AG04450 (cell line): Measurements from ENCODE around the gene PROZ. TPM values are rescaled to one million over a fixed set of nuclear protein-coding genes. Genes with fewer than 3 reads are reported as not detected.

Experiments
- CTCF ChIA-PET: fragments of 300-600, 350-600 bp; formaldehyde crosslinking; extraction: SDS; loops from one replicate; lab custom pipeline; 2022; ENCODE audit warnings: antibody characterized with exemption, inconsistent platforms; lab: Charles Lee
- POLR2A ChIA-PET: fragments of 350-600 bp; formaldehyde crosslinking; extraction: SDS; loops from one replicate; lab custom pipeline; 2021; ENCODE audit warnings: antibody characterized with exemption, inconsistent platforms; lab: Yijun Ruan, JAX
- DNase-seq: peaks from one replicate; pipeline ENCODE4 v3.0.0-alpha.2; 2011; ENCODE audit warnings: low read depth, low spot score
- H3K27ac ChIP-seq: one replicate; pipeline ENCODE4 v1.5.1; 2012; ENCODE audit warnings: low read depth, low read length, control low read depth
- H3K27me3 ChIP-seq: one replicate; pipeline ENCODE4 v1.6.0; 2012; ENCODE audit warnings: low read length; ENCODE audit not compliant: control insufficient read depth, insufficient read depth
- H3K4me3 ChIP-seq: 2 replicates; pipeline ENCODE4 v1.5.1; 2011; ENCODE audit warnings: mild to moderate bottlenecking, low read depth, low read length, control low read depth
- H3K9me3 ChIP-seq: 2 replicates; pipeline ENCODE4 v1.5.1; 2012; ENCODE audit warnings: low read length; ENCODE audit not compliant: control insufficient read depth, insufficient read depth
- polyA plus RNA-seq: library from polyadenylated mRNA; depleted of rRNA; stranded (reverse); fragments of >200 nt; gene quantifications from 2 replicates; pipeline ENCODE4 v1.2.3, GENCODE V29; 2011
- TF ChIP-seq, protein P1 (sequence below): IDR thresholded peaks from 2 replicates; pipeline ENCODE4 v1.5.1; 2011; ENCODE audit warnings: low read depth, low read length, control low read depth, inconsistent platforms

The PROZ gene
- polyA plus RNA-seq, 1 experiment, result not detected

- Histone ChIP-seq H3K27me3 (no peaks in the 10 kb centered on the region), H3K4me3 (no peak overlapping the region), H3K27ac (no peak overlapping the region), H3K9me3 (peaks cover 5% of the 10 kb centered on the region)
- TF ChIP-seq, protein P1, sequence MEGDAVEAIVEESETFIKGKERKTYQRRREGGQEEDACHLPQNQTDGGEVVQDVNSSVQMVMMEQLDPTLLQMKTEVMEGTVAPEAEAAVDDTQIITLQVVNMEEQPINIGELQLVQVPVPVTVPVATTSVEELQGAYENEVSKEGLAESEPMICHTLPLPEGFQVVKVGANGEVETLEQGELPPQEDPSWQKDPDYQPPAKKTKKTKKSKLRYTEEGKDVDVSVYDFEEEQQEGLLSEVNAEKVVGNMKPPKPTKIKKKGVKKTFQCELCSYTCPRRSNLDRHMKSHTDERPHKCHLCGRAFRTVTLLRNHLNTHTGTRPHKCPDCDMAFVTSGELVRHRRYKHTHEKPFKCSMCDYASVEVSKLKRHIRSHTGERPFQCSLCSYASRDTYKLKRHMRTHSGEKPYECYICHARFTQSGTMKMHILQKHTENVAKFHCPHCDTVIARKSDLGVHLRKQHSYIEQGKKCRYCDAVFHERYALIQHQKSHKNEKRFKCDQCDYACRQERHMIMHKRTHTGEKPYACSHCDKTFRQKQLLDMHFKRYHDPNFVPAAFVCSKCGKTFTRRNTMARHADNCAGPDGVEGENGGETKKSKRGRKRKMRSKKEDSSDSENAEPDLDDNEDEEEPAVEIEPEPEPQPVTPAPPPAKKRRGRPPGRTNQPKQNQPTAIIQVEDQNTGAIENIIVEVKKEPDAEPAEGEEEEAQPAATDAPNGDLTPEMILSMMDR, result no peak
- ChIA-PET CTCF (no interaction called here), POLR2A (no interaction called here)
- DNase-seq, result no peak
These were observed 3.2 kb upstream of the PROZ start for GRCh38 chr13:113155201-113155600.

DNA sequence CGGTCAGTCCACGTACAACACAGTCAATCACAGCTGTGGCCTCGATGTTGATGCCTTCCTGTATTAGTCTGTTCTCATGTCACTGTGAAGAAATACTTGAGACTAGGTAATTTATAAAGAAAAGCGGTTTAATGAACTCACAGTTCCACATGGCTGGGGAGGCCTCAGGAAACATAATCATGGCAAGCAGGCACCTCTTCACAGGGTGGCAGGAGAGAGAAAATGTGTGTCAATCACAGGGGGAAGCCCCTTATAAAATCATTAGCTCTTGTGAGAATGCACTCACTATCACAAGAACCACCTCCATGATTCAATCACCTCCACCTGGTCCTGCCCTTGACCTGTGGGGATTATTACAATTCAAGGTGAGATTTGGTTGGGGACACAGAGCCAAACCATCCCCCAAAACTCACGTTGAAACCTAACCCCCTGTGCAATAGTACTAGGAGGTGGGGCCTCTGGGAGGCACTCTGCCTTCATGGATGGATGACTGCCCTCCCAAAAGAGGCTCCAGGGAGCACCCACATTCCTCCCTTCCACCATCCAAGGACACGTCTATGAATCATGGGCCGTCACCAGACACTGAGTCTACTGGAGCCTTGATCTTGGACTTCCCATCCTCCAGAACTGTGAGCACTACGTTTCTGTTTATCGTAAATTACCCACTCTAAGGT, 2.3 kb upstream of the PROZ start:
- no peak overlapping the region for H3K4me3 ChIP-seq
- no peak for DNase-seq
- H3K27ac ChIP-seq, result no peak overlapping the region
- CTCF ChIA-PET, result no interaction called here
- H3K9me3 ChIP-seq, result peaks cover 5% of the 10 kb centered on the region
- POLR2A ChIA-PET, result no interaction called here
- TF ChIP-seq, protein P1, result no peak
- no peaks in the 10 kb centered on the region for H3K27me3 ChIP-seq

DNA sequence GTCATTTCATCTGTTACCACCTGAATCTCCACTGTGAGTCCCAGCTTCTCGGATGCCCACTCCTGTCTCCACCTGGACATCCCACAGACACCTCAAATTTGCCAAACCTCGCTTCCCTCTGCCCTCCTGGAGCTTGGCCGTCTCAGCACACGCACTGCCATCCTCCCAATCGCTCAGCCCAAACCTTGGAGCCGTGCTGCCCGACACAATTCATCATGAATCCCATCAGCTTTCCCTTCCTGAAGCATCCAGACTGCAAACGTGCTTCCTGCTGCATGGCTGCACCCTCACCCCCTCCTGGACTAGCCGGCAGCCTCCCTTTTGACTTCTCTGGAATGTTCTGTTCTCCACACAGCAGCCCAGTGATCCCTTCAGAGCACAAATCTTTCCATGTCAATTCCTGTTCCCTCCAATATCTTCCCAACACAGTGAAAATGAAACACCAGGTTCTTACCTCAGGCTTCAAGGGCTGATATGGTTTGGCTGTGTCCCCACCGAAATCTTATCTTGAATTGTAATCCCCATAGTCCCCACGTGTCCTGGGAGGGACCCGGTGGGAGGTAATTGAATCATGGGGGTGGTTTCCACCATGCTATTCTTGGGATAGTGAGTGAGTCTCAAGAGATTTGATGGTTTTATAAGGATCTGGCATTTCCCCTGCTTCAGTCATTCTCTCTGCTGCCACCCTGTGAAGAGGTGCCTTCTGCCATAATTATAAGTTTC, 1.1 kb upstream of the PROZ start:
- CTCF ChIA-PET, result no interaction called here
- Histone ChIP-seq H3K4me3 (no peak overlapping the region), H3K27me3 (no peaks in the 10 kb centered on the region), H3K9me3 (peaks cover 5% of the 10 kb centered on the region; the same call in 1 of the 2 replicates), H3K27ac (no peak overlapping the region)
- POLR2A ChIA-PET, result interaction anchor here (0.6 kb wide), 1 partner anchor 17 kb away, joined by 4 read pairs; no protein-coding TSS in a partner anchor
- TF ChIP-seq, protein P1, result no peak
- DNase-seq, result no peak

GRCh38 chr13:113158946-113159345, 498 bp downstream of the PROZ start:
- CTCF ChIA-PET, result no interaction called here
- TF ChIP-seq, protein P1, result no peak
- no peak for DNase-seq

DNA sequence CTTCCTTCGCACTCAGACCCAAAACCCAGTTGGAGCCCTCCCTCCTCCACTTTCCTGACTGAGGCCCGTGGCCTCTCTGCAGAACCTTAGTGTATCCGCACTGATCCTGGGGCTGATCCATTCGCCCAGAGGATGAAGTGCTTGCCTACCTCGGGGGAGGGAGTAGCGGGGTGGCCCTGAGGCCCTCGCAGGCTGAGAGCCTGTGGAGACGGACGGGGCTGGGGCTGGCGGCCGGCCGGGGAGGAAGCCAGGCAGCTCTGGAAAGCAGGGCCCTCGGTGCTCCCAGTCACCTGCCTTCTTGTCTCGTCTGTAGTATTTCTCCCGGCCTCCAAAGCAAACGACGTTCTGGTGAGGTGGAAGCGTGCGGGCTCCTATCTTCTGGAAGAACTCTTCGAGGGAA, 1.3 kb downstream of the PROZ start:
- H3K27me3 ChIP-seq, result peaks cover 4% of the 10 kb centered on the region
- DNase-seq, result no peak
- TF ChIP-seq, protein P1, result no peak
- CTCF ChIA-PET, result no interaction called here
- POLR2A ChIA-PET, result no interaction called here
- H3K27ac ChIP-seq, result no peak overlapping the region
- H3K9me3 ChIP-seq, result peaks cover 5% of the 10 kb centered on the region; the same call in 1 of the 2 replicates
- H3K4me3 ChIP-seq, result no peak overlapping the region

More at GRCh38 chr13:113158946-113159345, 498 bp downstream of the PROZ start:
- Histone ChIP-seq H3K4me3 (no peak overlapping the region), H3K27ac (no peak overlapping the region), H3K9me3 (peaks cover 5% of the 10 kb centered on the region; the same call in 1 of the 2 replicates), H3K27me3 (peaks cover 4% of the 10 kb centered on the region)
- POLR2A ChIA-PET, result no interaction called here
